ENCODE measurements around the gene CTSF.

DNA sequence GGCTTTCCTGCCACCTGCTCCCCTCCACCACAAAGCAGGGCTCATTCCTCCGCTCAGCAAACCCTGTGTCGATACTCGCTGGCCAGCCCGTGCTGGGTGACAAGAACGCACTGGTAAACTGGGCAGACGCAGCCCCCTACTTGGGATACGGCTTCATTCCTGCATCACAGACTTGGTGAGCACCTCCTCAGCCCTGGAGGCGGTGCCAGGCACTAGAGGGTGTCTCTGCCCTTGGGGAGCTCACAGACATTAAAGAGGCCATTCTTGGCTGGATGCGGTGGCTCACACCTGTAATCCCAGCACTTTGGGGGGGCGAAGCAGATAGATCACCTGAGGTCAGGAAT lies 28.6 kb downstream of the CTSF start:
- TF ChIP-seq, protein P1, sequence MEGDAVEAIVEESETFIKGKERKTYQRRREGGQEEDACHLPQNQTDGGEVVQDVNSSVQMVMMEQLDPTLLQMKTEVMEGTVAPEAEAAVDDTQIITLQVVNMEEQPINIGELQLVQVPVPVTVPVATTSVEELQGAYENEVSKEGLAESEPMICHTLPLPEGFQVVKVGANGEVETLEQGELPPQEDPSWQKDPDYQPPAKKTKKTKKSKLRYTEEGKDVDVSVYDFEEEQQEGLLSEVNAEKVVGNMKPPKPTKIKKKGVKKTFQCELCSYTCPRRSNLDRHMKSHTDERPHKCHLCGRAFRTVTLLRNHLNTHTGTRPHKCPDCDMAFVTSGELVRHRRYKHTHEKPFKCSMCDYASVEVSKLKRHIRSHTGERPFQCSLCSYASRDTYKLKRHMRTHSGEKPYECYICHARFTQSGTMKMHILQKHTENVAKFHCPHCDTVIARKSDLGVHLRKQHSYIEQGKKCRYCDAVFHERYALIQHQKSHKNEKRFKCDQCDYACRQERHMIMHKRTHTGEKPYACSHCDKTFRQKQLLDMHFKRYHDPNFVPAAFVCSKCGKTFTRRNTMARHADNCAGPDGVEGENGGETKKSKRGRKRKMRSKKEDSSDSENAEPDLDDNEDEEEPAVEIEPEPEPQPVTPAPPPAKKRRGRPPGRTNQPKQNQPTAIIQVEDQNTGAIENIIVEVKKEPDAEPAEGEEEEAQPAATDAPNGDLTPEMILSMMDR (IDR thresholded peaks at IDR 0.05; ENCODE audit: control extremely low read depth in 1 of 3, insufficient read depth in 1 of 3, low read depth in 1 of 3, low read length in 3 of 3), result no peak
- TF ChIP-seq EGR1 (IDR thresholded peaks at IDR 0.05; ENCODE audit: borderline replicate concordance, low read depth, low read length), result no peak
- TF ChIP-seq CHD2 (IDR thresholded peaks at IDR 0.05; ENCODE audit: low read length), result no peak
- TF ChIP-seq RAD21 (IDR thresholded peaks at IDR 0.05 in 1 of 2, conservative IDR thresholded peaks at IDR 0.05 in 1 of 2; ENCODE audit: low read depth in 2 of 2, low read length in 2 of 2), result no peak
- TF ChIP-seq MAFK (IDR thresholded peaks at IDR 0.05; ENCODE audit: low read depth, low read length), result no peak
- TF ChIP-seq, protein P2, sequence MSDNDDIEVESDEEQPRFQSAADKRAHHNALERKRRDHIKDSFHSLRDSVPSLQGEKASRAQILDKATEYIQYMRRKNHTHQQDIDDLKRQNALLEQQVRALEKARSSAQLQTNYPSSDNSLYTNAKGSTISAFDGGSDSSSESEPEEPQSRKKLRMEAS (IDR thresholded peaks at IDR 0.05), result no peak
- no peak for TF ChIP-seq EZH2 (IDR thresholded peaks at IDR 0.05; ENCODE audit: low read depth, low read length, severe bottlenecking)
- no peak for TF ChIP-seq POLR2A (IDR thresholded peaks at IDR 0.05; ENCODE audit: control extremely low read depth in 1 of 2, low read depth in 2 of 2, low read length in 2 of 2)
- no peak for TF ChIP-seq TBP (IDR thresholded peaks at IDR 0.05; ENCODE audit: low read depth, low read length)
- no peak for TF ChIP-seq PHF8 (conservative IDR thresholded peaks at IDR 0.05; ENCODE audit: low read depth, low read length)
- TF ChIP-seq, protein P3, sequence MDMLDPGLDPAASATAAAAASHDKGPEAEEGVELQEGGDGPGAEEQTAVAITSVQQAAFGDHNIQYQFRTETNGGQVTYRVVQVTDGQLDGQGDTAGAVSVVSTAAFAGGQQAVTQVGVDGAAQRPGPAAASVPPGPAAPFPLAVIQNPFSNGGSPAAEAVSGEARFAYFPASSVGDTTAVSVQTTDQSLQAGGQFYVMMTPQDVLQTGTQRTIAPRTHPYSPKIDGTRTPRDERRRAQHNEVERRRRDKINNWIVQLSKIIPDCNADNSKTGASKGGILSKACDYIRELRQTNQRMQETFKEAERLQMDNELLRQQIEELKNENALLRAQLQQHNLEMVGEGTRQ (IDR thresholded peaks at IDR 0.05; ENCODE audit: low read length), result no peak
- no peak for TF ChIP-seq POLR2AphosphoS5 (IDR thresholded peaks at IDR 0.05; ENCODE audit: low read depth, low read length)
- TF ChIP-seq, protein P4, sequence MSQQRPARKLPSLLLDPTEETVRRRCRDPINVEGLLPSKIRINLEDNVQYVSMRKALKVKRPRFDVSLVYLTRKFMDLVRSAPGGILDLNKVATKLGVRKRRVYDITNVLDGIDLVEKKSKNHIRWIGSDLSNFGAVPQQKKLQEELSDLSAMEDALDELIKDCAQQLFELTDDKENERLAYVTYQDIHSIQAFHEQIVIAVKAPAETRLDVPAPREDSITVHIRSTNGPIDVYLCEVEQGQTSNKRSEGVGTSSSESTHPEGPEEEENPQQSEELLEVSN (IDR thresholded peaks at IDR 0.05), result no peak

All from H1 (cell line).